SK-N-SH (cell line): Measurements from ENCODE around the gene SLC25A26. TPM values are rescaled to one million over a fixed set of nuclear protein-coding genes. Genes with fewer than 3 reads are reported as not detected.

Experiments
- CTCF ChIA-PET: fragments of 300-600, 350-600 bp; formaldehyde crosslinking; extraction: SDS; loops from one replicate; lab custom pipeline; 2021; lab: Yijun Ruan, JAX
- POLR2A ChIA-PET: fragments of 350-600 bp; sonication (Branson Sonifier 250); formaldehyde crosslinking; extraction: SDS; loops from one replicate; lab custom pipeline; 2020; ENCODE audit warnings: antibody characterized with exemption, inconsistent platforms; lab: Yijun Ruan, JAX
- DNase-seq: peaks from one replicate; pipeline ENCODE4 v3.0.0; 2012
- H2AFZ ChIP-seq: fragments of 200-600 bp; sonication (generic); 2 replicates; pipeline ENCODE4 v1.8.1; 2016; ENCODE audit warnings: antibody characterized with exemption, mild to moderate bottlenecking, low read depth
- H3F3A ChIP-seq: fragments of 200-600 bp; sonication (generic); replicated peaks from 2 replicates; pipeline ENCODE3; 2016; ENCODE audit warnings: antibody characterized with exemption, mild to moderate bottlenecking; ENCODE audit not compliant: insufficient read depth
- H3K27ac ChIP-seq, 2 experiments: fragments of 200-500 bp in 1 of 2; fragments of 200-600 bp in 1 of 2; sonication (Bioruptor generic) in 1 of 2; sonication (generic), shearing (Covaris generic) in 1 of 2; 2 replicates each; pipeline versions ENCODE4 v1.5.1 to v1.6.1; 2014 to 2016; ENCODE audit warnings: low read depth in 2 of 2, inconsistent platforms in 1 of 2, low read length in 1 of 2, mild to moderate bottlenecking in 1 of 2, mixed read lengths in 1 of 2
- H3K27me3 ChIP-seq: fragments of 200-600 bp; sonication (generic), shearing (Covaris generic); 2 replicates; pipeline ENCODE4 v1.6.1; 2016; ENCODE audit warnings: mixed run types; ENCODE audit not compliant: insufficient read depth
- H3K36me3 ChIP-seq, 2 experiments: fragments of 200-500 bp in 1 of 2; fragments of 200-600 bp in 1 of 2; sonication (Bioruptor generic) in 1 of 2; sonication (generic) in 1 of 2; replicated peaks in 1 of 2; 2 replicates each; pipeline versions ENCODE3 to v1.5.1; 2014 to 2016; ENCODE audit warnings: low read length in 1 of 2, mild to moderate bottlenecking in 1 of 2; ENCODE audit not compliant: insufficient read depth in 2 of 2, control insufficient read depth in 1 of 2
- H3K4me1 ChIP-seq, 2 experiments: fragments of 200-500 bp in 1 of 2; fragments of 200-600 bp in 1 of 2; sonication (Bioruptor generic) in 1 of 2; sonication (generic), shearing (Covaris generic) in 1 of 2; 2 replicates each; pipeline versions ENCODE4 v1.5.1 to v1.6.1; 2014 to 2016; ENCODE audit warnings: low read depth in 1 of 2, low read length in 1 of 2, mixed run types in 1 of 2; ENCODE audit not compliant: insufficient read depth in 2 of 2, control insufficient read depth in 1 of 2
- H3K4me2 ChIP-seq: fragments of 200-600 bp; sonication (generic), shearing (Covaris generic); 2 replicates; pipeline ENCODE4 v1.6.1; 2017; ENCODE audit warnings: mixed run types
- H3K4me3 ChIP-seq, 2 experiments: fragments of 200-500 bp in 1 of 2; fragments of 200-600 bp in 1 of 2; sonication (Bioruptor generic) in 1 of 2; sonication (generic), shearing (Covaris generic) in 1 of 2; 2 replicates each; pipeline versions ENCODE4 v1.5.1 to v1.8.1; 2014 to 2016; ENCODE audit warnings: low read depth in 2 of 2, inconsistent platforms in 1 of 2, low read length in 1 of 2, mild to moderate bottlenecking in 1 of 2, mixed read lengths in 1 of 2, moderate library complexity in 1 of 2
- H3K79me2 ChIP-seq: fragments of 200-600 bp; sonication (generic); 2 replicates; pipeline ENCODE4 v1.8.1; 2017; ENCODE audit warnings: mild to moderate bottlenecking; ENCODE audit not compliant: insufficient read depth
- H3K9ac ChIP-seq: fragments of 200-600 bp; sonication (generic); 2 replicates; pipeline ENCODE4 v1.6.1; 2017; ENCODE audit warnings: mixed run types
- H3K9me2 ChIP-seq: fragments of 200-600 bp; sonication (generic); 2 replicates; pipeline ENCODE4 v1.6.1; 2017; ENCODE audit warnings: mixed run types
- H3K9me3 ChIP-seq: fragments of 200-600 bp; sonication (generic); 2 replicates; pipeline ENCODE4 v1.6.1; 2017; ENCODE audit warnings: mixed run types, mild to moderate bottlenecking, moderate library complexity
- H4K20me1 ChIP-seq: fragments of 200-600 bp; sonication (generic); 2 replicates; pipeline ENCODE4 v1.6.1; 2017; ENCODE audit warnings: mild to moderate bottlenecking, mixed run types; ENCODE audit not compliant: insufficient read depth
- FOXJ3 ChIP-seq: sonication (generic); formaldehyde crosslinking; IDR thresholded peaks from 2 replicates; pipeline ENCODE4 v1.5.1; 2020; ENCODE audit warnings: mild to moderate bottlenecking, missing genetic modification reagents
- FOXM1 ChIP-seq: IDR thresholded peaks from 2 replicates; pipeline ENCODE4 v1.4.0; 2012; ENCODE audit warnings: low read depth, mild to moderate bottlenecking
- GABPA ChIP-seq: IDR thresholded peaks from 2 replicates; pipeline ENCODE4 v1.4.0; 2012; ENCODE audit warnings: low read depth, mild to moderate bottlenecking
- GATA2 ChIP-seq: sonication (generic); formaldehyde crosslinking; IDR thresholded peaks from 2 replicates; pipeline ENCODE4 v1.5.0; 2020; ENCODE audit warnings: mild to moderate bottlenecking, missing genetic modification reagents
- JUND ChIP-seq: IDR thresholded peaks from 2 replicates; pipeline ENCODE4 v1.4.0; 2012
- MEF2A ChIP-seq: IDR thresholded peaks from 2 replicates; pipeline ENCODE4 v1.4.0; 2012; ENCODE audit warnings: low read depth, borderline replicate concordance
- MXI1 ChIP-seq: IDR thresholded peaks from 2 replicates; pipeline ENCODE4 v1.6.1; 2012; ENCODE audit warnings: mild to moderate bottlenecking, low read depth, low read length, improper control_type of control experiment
- NFIC ChIP-seq: IDR thresholded peaks from 2 replicates; pipeline ENCODE4 v1.4.0; 2012; ENCODE audit warnings: borderline replicate concordance
- NRF1 ChIP-seq: IDR thresholded peaks from 2 replicates; pipeline ENCODE4 v1.6.1; 2012; ENCODE audit warnings: low read depth, mild to moderate bottlenecking, low read length
- RAD21 ChIP-seq: IDR thresholded peaks from 2 replicates; pipeline ENCODE4 v1.6.1; 2012; ENCODE audit warnings: mild to moderate bottlenecking, low read length
- RFX5 ChIP-seq: IDR thresholded peaks from 2 replicates; pipeline ENCODE4 v1.6.1; 2012; ENCODE audit warnings: mild to moderate bottlenecking, improper control_type of control experiment, low read length
- RXRA ChIP-seq: IDR thresholded peaks from 2 replicates; pipeline ENCODE4 v1.4.0; 2012; ENCODE audit warnings: low read depth, mild to moderate bottlenecking, borderline replicate concordance
- SIN3A ChIP-seq: IDR thresholded peaks from 2 replicates; pipeline ENCODE4 v1.6.1; 2012; ENCODE audit warnings: low read depth, mild to moderate bottlenecking, low read length, moderate library complexity, borderline replicate concordance
- TCF12 ChIP-seq: IDR thresholded peaks from 2 replicates; pipeline ENCODE4 v1.4.0; 2012
- TEAD4 ChIP-seq: IDR thresholded peaks from 2 replicates; pipeline ENCODE4 v1.4.0; 2012; ENCODE audit warnings: mild to moderate bottlenecking, borderline replicate concordance; ENCODE audit not compliant: insufficient read depth
- YY1 ChIP-seq: IDR thresholded peaks from 2 replicates; pipeline ENCODE4 v1.4.0; 2012; ENCODE audit warnings: low read depth, mild to moderate bottlenecking
- WGBS: methylation state at CpG from one replicate; pipeline ENCODE4 v1.1.6; 2017; ENCODE audit warnings: low lambda C conversion rate; 5-methylcytosine and 5-hydroxymethylcytosine counted together
- polyA plus RNA-seq, 3 experiments: library from polyadenylated mRNA; depleted of rRNA; stranded (reverse); fragments of >200 nt; gene quantifications; 2 replicates each; pipeline ENCODE4 v1.2.3, GENCODE V29; 2012
- TF ChIP-seq, protein P1 (sequence below): IDR thresholded peaks from 2 replicates; pipeline ENCODE4 v1.4.0; 2012; ENCODE audit warnings: low read depth
- TF ChIP-seq, protein P2 (sequence below): IDR thresholded peaks from 2 replicates; pipeline ENCODE4 v1.4.0; 2012; ENCODE audit warnings: low read depth, borderline replicate concordance
- TF ChIP-seq, protein P3 (sequence below): fragments of 200-600 bp; sonication (generic); IDR thresholded peaks from 2 replicates; pipeline ENCODE4 v1.6.1; 2017; ENCODE audit warnings: antibody characterized with exemption, mild to moderate bottlenecking, moderate library complexity
- TF ChIP-seq, protein P4 (sequence below): IDR thresholded peaks from 2 replicates; pipeline ENCODE4; 2012

The SLC25A26 gene
- polyA plus RNA-seq, 1 of the 3 experiments (the other 2 are of a cell fraction): 31.8 TPM

DNA sequence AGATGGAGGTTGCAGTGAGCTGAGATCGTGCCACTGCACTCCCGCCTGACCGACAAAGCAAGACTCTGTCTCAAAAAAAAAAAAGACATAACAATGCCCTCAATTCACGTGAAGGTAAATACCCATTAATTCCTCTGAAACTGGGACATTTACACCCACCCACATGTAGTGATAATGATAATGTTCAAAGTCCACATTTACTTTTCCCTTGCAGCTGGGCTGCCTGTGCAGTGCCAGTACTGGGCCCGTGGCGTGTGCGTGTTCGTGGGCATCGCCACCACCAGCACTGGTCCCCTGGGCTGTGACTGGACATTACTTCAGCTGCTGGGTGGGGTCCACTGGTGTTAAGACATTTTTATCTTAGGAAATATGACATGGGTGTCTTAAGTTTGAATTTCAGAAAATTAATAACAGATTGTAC lies 123.6 kb downstream of the SLC25A26 start:
- Histone ChIP-seq H3K4me2 (no peak overlapping the region), H3K4me3 (no peak overlapping the region), H3K9me2 (no peaks in the 10 kb centered on the region), H3K36me3 (no peaks in the 10 kb centered on the region), H4K20me1 (no peaks in the 10 kb centered on the region), H3K27ac (no peak overlapping the region), H2AFZ (no peak overlapping the region), H3K79me2 (no peaks in the 10 kb centered on the region; the same call in 1 of the 2 replicates), H3K9me3 (no peaks in the 10 kb centered on the region), H3K9ac (no peak overlapping the region), H3F3A (peaks cover 5% of the 10 kb centered on the region), H3K4me1 (no peaks in the 10 kb centered on the region; a peak in 1 of 4 replicates), H3K27me3 (no peaks in the 10 kb centered on the region)
- no peak for TF ChIP-seq GATA2 (CRISPR knock-in tag)
- TF ChIP-seq, protein P1, sequence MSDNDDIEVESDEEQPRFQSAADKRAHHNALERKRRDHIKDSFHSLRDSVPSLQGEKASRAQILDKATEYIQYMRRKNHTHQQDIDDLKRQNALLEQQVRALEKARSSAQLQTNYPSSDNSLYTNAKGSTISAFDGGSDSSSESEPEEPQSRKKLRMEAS: no peak
- no peak for TF ChIP-seq FOXJ3 (CRISPR knock-in tag)
- TF ChIP-seq, protein P2, sequence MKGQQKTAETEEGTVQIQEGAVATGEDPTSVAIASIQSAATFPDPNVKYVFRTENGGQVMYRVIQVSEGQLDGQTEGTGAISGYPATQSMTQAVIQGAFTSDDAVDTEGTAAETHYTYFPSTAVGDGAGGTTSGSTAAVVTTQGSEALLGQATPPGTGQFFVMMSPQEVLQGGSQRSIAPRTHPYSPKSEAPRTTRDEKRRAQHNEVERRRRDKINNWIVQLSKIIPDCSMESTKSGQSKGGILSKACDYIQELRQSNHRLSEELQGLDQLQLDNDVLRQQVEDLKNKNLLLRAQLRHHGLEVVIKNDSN: no peak
- TF ChIP-seq RXRA: no peak
- TF ChIP-seq, protein P3, sequence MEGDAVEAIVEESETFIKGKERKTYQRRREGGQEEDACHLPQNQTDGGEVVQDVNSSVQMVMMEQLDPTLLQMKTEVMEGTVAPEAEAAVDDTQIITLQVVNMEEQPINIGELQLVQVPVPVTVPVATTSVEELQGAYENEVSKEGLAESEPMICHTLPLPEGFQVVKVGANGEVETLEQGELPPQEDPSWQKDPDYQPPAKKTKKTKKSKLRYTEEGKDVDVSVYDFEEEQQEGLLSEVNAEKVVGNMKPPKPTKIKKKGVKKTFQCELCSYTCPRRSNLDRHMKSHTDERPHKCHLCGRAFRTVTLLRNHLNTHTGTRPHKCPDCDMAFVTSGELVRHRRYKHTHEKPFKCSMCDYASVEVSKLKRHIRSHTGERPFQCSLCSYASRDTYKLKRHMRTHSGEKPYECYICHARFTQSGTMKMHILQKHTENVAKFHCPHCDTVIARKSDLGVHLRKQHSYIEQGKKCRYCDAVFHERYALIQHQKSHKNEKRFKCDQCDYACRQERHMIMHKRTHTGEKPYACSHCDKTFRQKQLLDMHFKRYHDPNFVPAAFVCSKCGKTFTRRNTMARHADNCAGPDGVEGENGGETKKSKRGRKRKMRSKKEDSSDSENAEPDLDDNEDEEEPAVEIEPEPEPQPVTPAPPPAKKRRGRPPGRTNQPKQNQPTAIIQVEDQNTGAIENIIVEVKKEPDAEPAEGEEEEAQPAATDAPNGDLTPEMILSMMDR: no peak
- no peak for TF ChIP-seq SIN3A
- TF ChIP-seq NRF1: no peak
- no peak for TF ChIP-seq FOXM1
- no peak for TF ChIP-seq GABPA
- TF ChIP-seq TEAD4: no peak
- TF ChIP-seq YY1: no peak
- TF ChIP-seq MXI1: no peak
- no peak for TF ChIP-seq RAD21
- no peak for TF ChIP-seq RFX5
- TF ChIP-seq MEF2A: no peak
- no peak for TF ChIP-seq NFIC
- no peak for TF ChIP-seq TCF12
- TF ChIP-seq, protein P4, sequence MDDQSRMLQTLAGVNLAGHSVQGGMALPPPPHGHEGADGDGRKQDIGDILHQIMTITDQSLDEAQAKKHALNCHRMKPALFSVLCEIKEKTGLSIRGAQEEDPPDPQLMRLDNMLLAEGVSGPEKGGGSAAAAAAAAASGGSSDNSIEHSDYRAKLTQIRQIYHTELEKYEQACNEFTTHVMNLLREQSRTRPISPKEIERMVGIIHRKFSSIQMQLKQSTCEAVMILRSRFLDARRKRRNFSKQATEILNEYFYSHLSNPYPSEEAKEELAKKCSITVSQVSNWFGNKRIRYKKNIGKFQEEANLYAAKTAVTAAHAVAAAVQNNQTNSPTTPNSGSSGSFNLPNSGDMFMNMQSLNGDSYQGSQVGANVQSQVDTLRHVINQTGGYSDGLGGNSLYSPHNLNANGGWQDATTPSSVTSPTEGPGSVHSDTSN: no peak
- TF ChIP-seq JUND: no peak
- no peak for DNase-seq
- ChIA-PET CTCF (interaction anchor here (1.0 to 1.5 kb wide), 4 partner anchors 12 to 478 kb away, joined by 3 to 5 read pairs (median 4); no protein-coding TSS in a partner anchor), POLR2A (no interaction called here)
- 92% methylated on average over 9 of the region's 9 CpGs for WGBS
